Measurements from ENCODE around the gene CDK14.

GRCh38 chr7:90648834-90649233, 52.7 kb downstream of the CDK14 start:
- TF ChIP-seq CTCF (conservative IDR thresholded peaks at IDR 0.05 in 1 of 2, IDR thresholded peaks at IDR 0.05 in 1 of 2; ENCODE audit: low read depth in 1 of 2, low read length in 2 of 2) (no peak), EZH2 (IDR thresholded peaks at IDR 0.05; ENCODE audit: low read length, missing control alignments) (no peak)

Measured in fibroblast of lung (primary cell).